Neural progenitor cell (in vitro differentiated cells): Measurements from ENCODE around the gene CTU1.

Experiments
- CTCF ChIP-seq: fragments of 200-600 bp; sonication (generic); IDR thresholded peaks from 2 replicates; pipeline ENCODE4 v1.5.1; 2017; ENCODE audit warnings: antibody characterized with exemption, mild to moderate bottlenecking
- EZH2 ChIP-seq: fragments of 200-600 bp; sonication (generic); IDR thresholded peaks from 2 replicates; pipeline ENCODE4 v1.6.1; 2017; ENCODE audit warnings: antibody characterized with exemption, mild to moderate bottlenecking, moderate library complexity
- EZH2phosphoT487 ChIP-seq: fragments of 200-600 bp; sonication (generic); IDR thresholded peaks from 2 replicates; pipeline ENCODE4 v1.6.1; 2017; ENCODE audit warnings: antibody characterized with exemption

- no peak for TF ChIP-seq EZH2
- TF ChIP-seq EZH2phosphoT487 = no peak
- no peak for TF ChIP-seq CTCF
Measured at GRCh38 chr19:51093510-51094345, 14.5 kb downstream of the CTU1 start.
